EH (cell line): ENCODE data around the gene SYPL2.
A peak's percentile ranks its signal among the peaks of the same experiment; 100 is the strongest.

ENCODE experiments used
- DNase-seq: peaks from one replicate; pipeline ENCODE4 v3.0.0-alpha.2; 2015; ENCODE audit warnings: low read depth

SYPL2 gene

GRCh38 chr1:109516872-109517271, 50.5 kb downstream of the SYPL2 start:
- DNase-seq, result peak; percentile 93

GRCh38 chr1:109517337-109517736, 51.0 kb downstream of the SYPL2 start:
- DNase-seq, result no peak

- peak; percentile 51 for DNase-seq
Measured at GRCh38 chr1:109521002-109521951, 54.9 kb downstream of the SYPL2 start.

GRCh38 chr1:109522026-109522425, 55.7 kb downstream of the SYPL2 start:
- no peak for DNase-seq

- no peak for DNase-seq
Measured at GRCh38 chr1:109523706-109524105, 57.4 kb downstream of the SYPL2 start.

GRCh38 chr1:109527098-109527811, 60.9 kb downstream of the SYPL2 start:
- DNase-seq, result no peak

GRCh38 chr1:109527846-109528695, 61.7 kb downstream of the SYPL2 start:
- no peak for DNase-seq

GRCh38 chr1:109528712-109529111, 62.4 kb downstream of the SYPL2 start:
- no peak for DNase-seq

- DNase-seq, result peak; percentile 53
Measured at GRCh38 chr1:109529881-109530456, 63.6 kb downstream of the SYPL2 start.

- peak; percentile 18 for DNase-seq
Measured at GRCh38 chr1:109530457-109531087, 64.2 kb downstream of the SYPL2 start.

GRCh38 chr1:109531380-109531779, 65.0 kb downstream of the SYPL2 start:
- no peak for DNase-seq
